Immature natural killer cell (primary cell): ENCODE data around the gene NEMP2. TPM values are rescaled to one million over a fixed set of nuclear protein-coding genes. Genes with fewer than 3 reads are reported as not detected.
"Not testable (repeated sequence)": the region's sequence is repeated elsewhere in the genome, so short reads cannot be mapped to it uniquely, and the experiment has no call there.

Experiments used
- DNase-seq, 3 donors: peaks; one replicate each; pipeline ENCODE4 v3.0.0; 2022; ENCODE audit warnings: mixed read lengths in 1 of 3
- H3K27ac Mint-ChIP-seq, 6 donors: one replicate each; pipeline ENCODE4 v1.8.0; 2020; ENCODE audit warnings: mixed read lengths in 6 of 6, mild to moderate bottlenecking in 5 of 6, inconsistent platforms in 4 of 6, moderate library complexity in 3 of 6
- H3K27me3 Mint-ChIP-seq, 3 donors: one replicate each; pipeline ENCODE4 v1.8.0; 2020 to 2021; ENCODE audit warnings: low read depth in 3 of 3, mild to moderate bottlenecking in 3 of 3, mixed read lengths in 3 of 3, moderate library complexity in 3 of 3, inconsistent platforms in 1 of 3
- H3K36me3 Mint-ChIP-seq, 3 donors: one replicate each; pipeline ENCODE4 v1.8.0; 2020; ENCODE audit warnings: mixed read lengths in 3 of 3, inconsistent platforms in 2 of 3, mild to moderate bottlenecking in 2 of 3
- H3K4me1 Mint-ChIP-seq, 2 donors: one replicate each; pipeline ENCODE4 v1.8.0; 2020; ENCODE audit warnings: inconsistent platforms in 2 of 2, mild to moderate bottlenecking in 2 of 2, mixed read lengths in 2 of 2, moderate library complexity in 1 of 2
- H3K4me3 Mint-ChIP-seq, 5 donors: one replicate each; pipeline ENCODE4 v1.8.0; 2020; ENCODE audit warnings: mild to moderate bottlenecking in 5 of 5, mixed read lengths in 5 of 5, inconsistent platforms in 3 of 5, moderate library complexity in 3 of 5
- H3K9me3 Mint-ChIP-seq, 6 donors: one replicate each; pipeline ENCODE4 v1.8.0; 2020; ENCODE audit warnings: mild to moderate bottlenecking in 6 of 6, mixed read lengths in 6 of 6, inconsistent platforms in 4 of 6, moderate library complexity in 3 of 6
- polyA plus RNA-seq, 3 donors: library from polyadenylated mRNA; unstranded; fragments of 300-500 nt; fragmentation: Illumina TruSeq; gene quantifications; one replicate each; pipeline ENCODE4 v1.2.3, GENCODE V29; 2021

The NEMP2 gene
- polyA plus RNA-seq, 3 donors from 2014 or later, result 10.4 to 20.0 (median 11.4) TPM

DNA sequence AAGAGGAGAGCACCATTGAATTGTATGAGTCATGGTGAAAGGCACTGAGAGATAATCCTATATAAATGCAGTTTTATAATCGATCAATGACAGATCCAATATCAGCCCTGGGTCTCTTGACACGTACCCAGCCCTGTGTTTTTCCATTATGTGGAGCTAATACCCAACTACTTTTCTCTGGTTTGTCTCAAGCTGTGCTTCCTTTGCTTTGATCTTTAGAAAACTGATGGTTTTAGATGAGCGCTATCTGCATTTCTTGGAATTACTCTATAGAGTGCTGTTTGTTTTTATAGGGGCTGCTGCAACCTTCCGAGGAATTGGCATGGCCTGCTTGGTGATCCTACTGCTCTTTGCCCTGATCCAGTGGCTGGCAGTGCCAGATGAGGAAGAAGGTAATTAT is 45.0 kb downstream of the NEMP2 start:
- Mint-ChIP-seq H3K4me1 (peaks cover 22 to 26% of the 10 kb centered on the region in 2 donors), H3K4me3 (no peak overlapping the region), H3K27ac (peak overlapping the region in 1 of 6 donors; percentile 8), H3K27me3 (no peaks in the 10 kb centered on the region), H3K36me3 (peaks cover 29 to 56% (median 50%) of the 10 kb centered on the region in 3 donors), H3K9me3 (peaks cover 0 to 7% (median 3%) of the 10 kb centered on the region in 6 donors)
- DNase-seq, result no peak

DNA sequence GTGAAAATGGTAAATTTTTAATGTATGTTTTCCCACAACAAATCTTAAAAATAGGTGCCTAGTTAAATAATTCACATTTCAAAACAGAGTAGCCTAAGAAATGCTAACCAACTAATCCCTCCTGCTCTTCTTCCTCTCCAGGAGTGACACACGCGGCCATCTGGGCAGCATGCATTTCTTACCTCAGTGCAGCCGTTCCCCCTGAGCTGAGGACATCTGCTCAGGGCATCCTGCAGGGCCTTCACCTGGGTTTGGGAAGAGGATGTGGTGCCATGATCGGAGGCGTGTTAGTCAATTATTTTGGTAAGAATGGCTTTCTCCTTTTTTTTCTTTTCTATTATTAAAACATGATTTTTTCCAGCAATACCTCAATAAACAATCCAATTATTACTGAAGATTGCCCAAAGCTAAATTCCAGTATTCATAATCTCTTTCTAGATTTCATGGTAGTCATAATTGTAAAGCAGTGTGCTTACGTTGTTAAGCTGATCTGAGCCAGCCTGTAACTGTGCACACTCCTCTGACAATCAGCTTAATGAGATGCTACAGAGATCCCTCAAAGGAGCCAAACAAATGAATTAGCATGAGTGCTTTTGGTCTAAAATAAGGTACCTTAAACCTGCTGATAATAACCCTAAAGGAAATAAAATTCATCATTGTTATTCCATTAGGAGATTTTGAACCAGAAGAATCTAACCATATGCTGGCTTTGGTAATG is 45.8 kb downstream of the NEMP2 start:
- DNase-seq, result no peak
- no peak overlapping the region for H3K27ac Mint-ChIP-seq
- H3K27me3 Mint-ChIP-seq, result no peaks in the 10 kb centered on the region
- H3K4me1 Mint-ChIP-seq, result peaks cover 16 to 21% of the 10 kb centered on the region in 2 donors
- H3K4me3 Mint-ChIP-seq, result no peak overlapping the region
- H3K36me3 Mint-ChIP-seq, result peaks cover 29 to 54% (median 42%) of the 10 kb centered on the region in 3 donors
- peaks cover 0 to 7% (median 3%) of the 10 kb centered on the region in 6 donors for H3K9me3 Mint-ChIP-seq

DNA sequence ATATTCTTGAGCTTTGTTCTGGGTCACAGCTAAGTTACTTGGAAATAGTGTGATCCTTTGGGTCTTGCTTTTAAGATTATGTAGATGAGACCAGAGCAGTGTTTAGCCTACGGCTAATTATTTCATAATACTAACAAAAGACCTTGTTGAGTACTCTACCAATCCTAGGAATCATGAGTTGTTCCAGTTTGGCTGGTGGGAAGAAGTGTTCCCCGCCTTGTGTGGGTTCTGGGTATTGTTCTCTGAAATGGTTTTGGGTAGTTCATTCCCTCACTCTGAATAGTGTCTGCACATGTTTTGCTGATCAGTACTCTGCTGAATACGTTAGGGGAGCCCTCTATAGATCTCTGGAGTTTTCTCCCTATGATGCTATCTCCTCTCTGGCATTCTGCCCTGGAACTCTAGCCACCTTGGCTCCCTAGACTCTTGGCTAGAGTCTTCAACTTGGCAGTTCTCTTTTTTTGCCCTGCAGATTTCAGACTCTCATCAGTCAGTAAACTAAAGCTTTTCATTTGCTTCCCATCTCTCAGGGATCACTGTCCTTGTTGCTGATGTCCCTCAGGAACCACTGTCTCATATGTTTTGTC is 48.4 kb downstream of the NEMP2 start:
- Mint-ChIP-seq H3K36me3 (peaks cover 19 to 30% (median 24%) of the 10 kb centered on the region in 3 donors), H3K9me3 (no peaks in the 10 kb centered on the region), H3K27me3 (no peaks in the 10 kb centered on the region), H3K27ac (peak overlapping the region in 2 of 6 donors; percentile 17 to 29), H3K4me3 (no peak overlapping the region), H3K4me1 (peaks cover 8 to 24% of the 10 kb centered on the region in 2 donors)
- no peak for DNase-seq

DNA sequence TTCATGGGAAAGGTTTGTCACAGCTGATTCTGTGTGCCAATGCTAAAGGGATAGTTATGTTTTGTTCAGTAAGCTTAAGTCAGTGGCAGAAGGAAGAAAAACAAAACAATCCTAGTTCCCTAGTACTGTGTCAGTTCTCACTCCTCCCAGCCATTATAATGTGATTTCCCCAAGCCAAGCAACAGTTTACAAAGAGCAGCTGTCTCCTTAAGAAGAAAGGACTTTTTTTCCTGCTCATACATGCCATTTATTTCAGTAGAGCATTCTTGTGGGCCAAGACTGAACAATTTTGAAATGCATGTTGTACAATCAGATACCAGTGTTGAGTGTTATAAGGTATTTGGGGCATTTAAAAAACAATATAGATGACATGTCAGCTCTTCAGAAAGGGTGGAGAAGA is 52.1 kb downstream of the NEMP2 start:
- H3K36me3 Mint-ChIP-seq, result peaks cover 0 to 5% (median 0%) of the 10 kb centered on the region in 3 donors
- DNase-seq, result no peak
- no peaks in the 10 kb centered on the region for H3K27me3 Mint-ChIP-seq
- H3K4me3 Mint-ChIP-seq, result no peak overlapping the region
- H3K27ac Mint-ChIP-seq, result peak overlapping the region in 2 of 6 donors; percentile 13 to 34
- H3K4me1 Mint-ChIP-seq, result peaks cover 10 to 48% of the 10 kb centered on the region in 2 donors
- H3K9me3 Mint-ChIP-seq, result no peaks in the 10 kb centered on the region

DNA sequence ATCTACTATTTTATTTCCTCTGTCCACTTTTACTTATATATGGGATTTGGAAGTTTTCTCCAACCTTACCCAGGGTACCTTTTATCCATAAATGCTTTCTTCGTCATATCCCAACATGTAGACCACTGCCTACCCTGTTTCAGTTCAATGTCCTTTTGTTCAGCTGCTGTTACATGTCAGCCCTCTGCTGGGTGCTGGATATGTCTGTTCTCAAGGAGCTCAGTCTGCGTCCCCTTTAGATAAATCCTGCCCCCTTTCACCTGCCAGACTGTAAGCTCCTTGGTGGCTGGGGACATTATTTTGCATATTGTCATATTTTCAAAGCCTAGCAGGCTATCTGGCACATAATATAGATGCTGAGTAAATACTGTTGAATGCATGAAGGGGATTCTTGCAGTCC is 53.2 kb downstream of the NEMP2 start:
- Mint-ChIP-seq H3K36me3 (peaks cover 0 to 5% (median 0%) of the 10 kb centered on the region in 3 donors), H3K4me1 (peaks cover 10 to 46% of the 10 kb centered on the region in 2 donors), H3K4me3 (no peak overlapping the region), H3K27me3 (no peaks in the 10 kb centered on the region), H3K27ac (peak overlapping the region in 4 of 6 donors; percentile 13 to 24 (median 17)), H3K9me3 (no peaks in the 10 kb centered on the region)
- DNase-seq, result no peak

DNA sequence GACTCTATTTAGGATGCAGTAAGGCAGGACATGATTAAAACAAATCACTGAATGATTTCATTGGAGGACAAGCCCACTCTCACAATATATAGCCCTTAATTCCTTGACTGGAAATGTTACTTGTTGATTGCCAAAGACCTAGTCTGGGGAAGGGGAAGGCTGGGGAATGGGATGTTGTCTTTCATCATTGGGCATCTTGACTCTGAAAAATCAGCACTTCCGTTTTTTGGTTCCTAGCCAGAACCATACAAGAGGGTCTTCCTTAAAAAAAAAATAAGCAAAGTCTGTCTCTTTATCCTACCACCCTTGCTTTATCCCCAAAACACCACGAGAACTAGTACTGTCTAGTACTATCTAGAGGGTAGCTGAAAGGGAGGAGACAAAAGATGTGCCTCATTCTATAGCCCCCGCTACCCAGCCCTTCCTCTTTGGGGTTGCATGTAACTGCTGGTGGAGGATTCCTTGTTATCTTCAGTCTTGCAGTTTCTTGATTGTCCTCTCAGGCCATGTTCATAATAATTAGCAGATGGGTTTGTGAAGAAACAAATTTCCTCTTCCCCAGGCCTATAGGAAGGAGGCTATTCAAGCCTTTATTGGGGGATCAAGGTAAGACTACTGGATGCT is 55.8 kb downstream of the NEMP2 start:
- no peak for DNase-seq
- peak overlapping the region in 4 of 6 donors; percentile 6 to 15 (median 10) for H3K27ac Mint-ChIP-seq
- peaks cover 0 to 2% (median 0%) of the 10 kb centered on the region in 3 donors for H3K27me3 Mint-ChIP-seq
- H3K9me3 Mint-ChIP-seq, result no peaks in the 10 kb centered on the region
- H3K4me3 Mint-ChIP-seq, result no peak overlapping the region
- H3K4me1 Mint-ChIP-seq, result peaks cover 8 to 40% of the 10 kb centered on the region in 2 donors
- H3K36me3 Mint-ChIP-seq, result peaks cover 0 to 8% (median 0%) of the 10 kb centered on the region in 3 donors

DNA sequence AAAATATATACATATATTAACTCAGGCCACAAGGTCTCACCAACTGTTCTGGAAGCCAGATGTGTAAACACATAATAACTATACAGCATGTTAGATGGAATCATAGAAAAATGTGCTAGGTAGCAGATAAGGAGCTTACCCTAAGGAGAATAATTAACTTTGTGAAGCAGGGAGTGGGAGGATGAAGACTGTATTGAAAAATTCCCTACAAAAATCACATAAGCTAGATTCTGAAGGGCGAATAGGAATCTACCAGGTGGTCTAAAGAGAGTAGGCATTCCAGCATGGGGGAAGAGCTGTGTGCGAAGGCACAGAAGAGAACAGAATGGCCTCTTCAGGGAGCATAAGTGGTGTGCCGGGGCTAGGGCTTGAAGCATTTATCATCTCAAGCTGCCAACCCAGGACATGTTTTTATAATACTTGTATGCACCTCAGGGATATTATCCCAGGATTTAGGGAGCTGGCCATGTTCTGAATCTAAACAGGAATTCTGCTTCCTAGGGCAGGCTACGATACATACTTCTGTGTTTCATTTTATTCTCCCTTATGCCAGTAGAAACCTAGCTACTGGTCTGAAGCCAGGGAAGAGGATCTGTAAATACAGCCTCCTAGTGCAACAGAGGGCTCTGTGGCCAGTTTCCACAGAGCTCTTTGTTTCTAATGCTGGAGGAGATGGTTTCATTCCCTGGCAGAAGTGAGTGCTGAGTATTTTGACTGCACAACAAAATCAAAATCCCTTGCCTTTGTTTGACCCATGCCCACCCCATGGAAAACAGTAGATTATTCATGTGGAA is 56.7 kb downstream of the NEMP2 start:
- DNase-seq, result no peak
- peaks cover 8 to 40% of the 10 kb centered on the region in 2 donors for H3K4me1 Mint-ChIP-seq
- H3K27ac Mint-ChIP-seq, result peak overlapping the region in 5 of 6 donors; percentile 1 to 55 (median 19)
- H3K36me3 Mint-ChIP-seq, result peaks cover 0 to 16% (median 6%) of the 10 kb centered on the region in 3 donors
- H3K27me3 Mint-ChIP-seq, result peaks cover 0 to 2% (median 0%) of the 10 kb centered on the region in 3 donors
- no peak overlapping the region for H3K4me3 Mint-ChIP-seq
- H3K9me3 Mint-ChIP-seq, result no peaks in the 10 kb centered on the region

DNA sequence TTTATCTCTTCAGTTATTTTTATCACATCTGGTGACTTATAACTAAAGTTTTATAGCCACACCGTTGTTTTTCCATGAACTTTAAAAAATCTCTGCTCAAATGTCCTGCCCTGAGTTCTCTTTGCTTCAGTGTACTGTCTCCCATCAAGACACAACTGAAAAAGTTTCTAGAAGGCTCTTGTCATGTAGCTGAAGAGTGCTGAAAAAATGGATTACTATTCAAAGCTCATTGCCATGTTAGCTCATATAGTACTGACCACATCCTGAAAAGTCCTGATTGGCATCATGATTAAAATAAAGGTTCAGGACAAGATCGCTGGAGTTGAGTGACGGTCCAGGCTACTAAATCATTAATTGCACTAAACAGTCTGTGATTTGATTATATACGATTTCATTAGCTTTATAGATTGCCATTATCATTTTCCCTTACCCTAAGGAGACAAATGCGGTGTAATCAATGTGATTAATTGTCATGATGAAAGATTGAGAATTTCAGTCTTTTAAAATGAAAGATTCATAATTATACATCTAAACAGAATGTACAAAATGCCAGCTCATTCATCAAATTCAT is 64.2 kb downstream of the NEMP2 start:
- no peak overlapping the region for H3K4me3 Mint-ChIP-seq
- DNase-seq, result no peak
- H3K27ac Mint-ChIP-seq, result peak overlapping the region in 1 of 6 donors; percentile 7
- no peaks in the 10 kb centered on the region for H3K9me3 Mint-ChIP-seq
- H3K36me3 Mint-ChIP-seq, result peaks cover 11 to 23% (median 21%) of the 10 kb centered on the region in 3 donors
- H3K4me1 Mint-ChIP-seq, result peaks cover 34 to 50% of the 10 kb centered on the region in 2 donors
- peaks cover 0 to 3% (median 2%) of the 10 kb centered on the region in 3 donors for H3K27me3 Mint-ChIP-seq

DNA sequence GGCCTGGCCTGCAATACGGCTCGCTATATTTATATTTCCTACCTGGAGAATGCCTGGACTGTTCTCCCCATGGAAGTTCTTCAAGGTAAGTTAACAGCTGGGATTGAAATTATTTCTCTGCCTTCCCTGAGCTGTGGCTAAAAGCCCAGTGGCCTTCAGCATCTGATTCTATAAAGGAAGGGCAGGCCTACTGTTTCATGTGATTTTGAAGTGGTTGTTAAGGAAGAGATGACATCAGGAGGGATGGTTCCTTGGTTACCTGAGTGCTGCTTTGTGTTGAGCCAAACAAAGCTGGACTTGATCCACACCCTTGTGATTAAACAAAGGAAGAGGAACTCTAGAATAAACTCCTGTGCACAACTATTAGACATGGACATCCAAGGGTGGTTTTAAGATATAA is 64.8 kb downstream of the NEMP2 start:
- no peak for DNase-seq
- Mint-ChIP-seq H3K36me3 (peaks cover 11 to 23% (median 21%) of the 10 kb centered on the region in 3 donors), H3K4me3 (no peak overlapping the region)

DNA sequence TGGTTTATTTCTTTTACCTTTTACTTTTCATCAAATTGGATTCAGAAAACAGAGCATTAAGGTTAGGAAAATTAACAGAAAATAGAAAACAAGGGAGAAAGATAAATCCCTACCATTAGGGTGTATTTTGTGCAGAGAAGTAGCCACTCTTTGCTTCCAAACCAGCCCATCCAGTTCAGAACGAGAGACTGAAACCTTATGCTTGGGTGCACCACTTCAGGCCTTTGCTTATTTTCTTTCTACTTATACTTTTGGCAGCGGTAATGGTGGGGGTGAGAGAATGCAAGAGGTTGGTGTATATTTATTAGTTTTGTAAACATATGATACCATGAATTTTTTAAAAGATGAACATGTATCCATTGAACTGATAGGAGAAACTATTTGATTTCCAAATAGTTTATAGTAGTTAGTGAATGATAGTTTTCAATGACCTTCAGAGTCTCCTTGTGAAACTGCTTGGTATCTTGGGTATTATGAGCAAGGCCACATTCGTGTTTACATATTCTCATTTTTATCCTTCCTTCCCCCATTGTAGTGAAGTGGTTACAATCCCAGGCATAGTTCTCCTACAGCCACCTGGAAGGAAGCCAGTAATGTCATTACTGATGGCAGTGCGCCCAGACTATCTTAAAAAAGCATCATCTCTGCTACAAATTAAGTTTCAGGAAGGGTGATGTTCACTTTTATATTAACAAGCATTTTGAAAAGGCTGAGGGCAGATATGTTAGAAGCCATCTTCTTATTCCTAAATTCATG is 65.5 kb downstream of the NEMP2 start:
- Mint-ChIP-seq H3K36me3 (peaks cover 11 to 23% (median 21%) of the 10 kb centered on the region in 3 donors), H3K4me1 (peaks cover 47 to 63% of the 10 kb centered on the region in 2 donors)

More for the DNA sequence above, 64.8 kb downstream of the NEMP2 start:
- H3K9me3 Mint-ChIP-seq, result no peaks in the 10 kb centered on the region
- peaks cover 39 to 55% of the 10 kb centered on the region in 2 donors for H3K4me1 Mint-ChIP-seq
- H3K27me3 Mint-ChIP-seq, result peaks cover 0 to 3% (median 0%) of the 10 kb centered on the region in 3 donors
- peak overlapping the region in 3 of 6 donors; percentile 17 to 68 (median 51) for H3K27ac Mint-ChIP-seq

DNA sequence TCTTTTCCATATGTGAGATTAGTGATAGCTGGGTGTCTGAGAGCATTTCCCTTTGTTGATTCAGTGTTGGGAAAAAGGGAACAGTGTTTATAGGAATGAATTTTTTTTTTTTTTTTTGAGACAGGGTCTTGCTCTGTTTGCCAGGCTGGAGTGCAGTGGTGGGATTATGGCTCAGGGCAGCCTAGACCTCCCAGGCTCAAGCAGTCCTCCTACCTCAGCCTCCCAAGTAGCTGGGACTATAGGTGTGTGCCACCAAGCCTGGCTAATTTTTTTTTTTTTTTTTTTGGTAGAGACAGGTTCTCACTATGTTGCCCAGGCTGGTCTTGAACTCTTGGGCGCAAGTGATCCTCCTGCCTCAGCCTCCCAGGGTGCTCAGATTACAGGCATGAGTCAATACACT is 66.2 kb downstream of the NEMP2 start:
- peaks cover 48 to 67% of the 10 kb centered on the region in 2 donors for H3K4me1 Mint-ChIP-seq
- not testable (repeated sequence) for H3K27me3 Mint-ChIP-seq, H3K4me3 Mint-ChIP-seq, DNase-seq, H3K9me3 Mint-ChIP-seq
- H3K27ac Mint-ChIP-seq, result peak overlapping the region; percentile 0 to 79 (median 40)
- peaks cover 11 to 22% (median 14%) of the 10 kb centered on the region in 3 donors for H3K36me3 Mint-ChIP-seq

More for the DNA sequence above, 65.5 kb downstream of the NEMP2 start:
- Mint-ChIP-seq H3K9me3 (no peaks in the 10 kb centered on the region), H3K27me3 (peaks cover 0 to 3% (median 0%) of the 10 kb centered on the region in 3 donors), H3K27ac (peak overlapping the region in 2 of 6 donors; percentile 50 to 70), H3K4me3 (no peak overlapping the region)
- DNase-seq, result no peak

DNA sequence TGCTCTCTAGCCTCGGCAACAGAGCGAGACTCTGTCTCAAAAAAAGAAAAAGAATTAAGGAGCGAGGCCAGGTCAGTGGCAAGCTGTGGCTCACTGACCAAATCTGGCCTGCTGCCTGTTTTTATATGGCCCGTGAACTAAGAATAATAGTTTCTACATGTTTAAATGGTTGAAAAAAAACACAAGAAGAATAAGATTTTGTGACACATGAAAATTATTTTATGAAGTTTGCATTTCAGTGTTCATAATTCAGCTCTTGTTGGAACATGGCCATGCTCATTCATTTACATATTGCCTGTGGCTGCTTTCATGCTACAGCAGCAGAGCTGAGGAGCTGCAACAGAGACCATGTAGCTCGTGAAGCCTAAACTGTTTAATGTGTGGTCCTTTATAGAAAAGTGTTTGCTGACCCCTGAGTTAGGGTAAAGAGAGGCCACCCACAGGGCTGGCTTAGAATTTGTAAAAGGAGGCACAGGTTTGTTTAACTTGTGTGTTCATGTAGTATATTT is 66.9 kb downstream of the NEMP2 start:
- H3K4me1 Mint-ChIP-seq, result peaks cover 50 to 74% of the 10 kb centered on the region in 2 donors
- H3K4me3 Mint-ChIP-seq, result no peak overlapping the region
- H3K36me3 Mint-ChIP-seq, result peaks cover 7 to 15% (median 11%) of the 10 kb centered on the region in 3 donors
- H3K27ac Mint-ChIP-seq, result peak overlapping the region in 4 of 6 donors; percentile 0 to 79 (median 14)
- DNase-seq, result no peak
- no peaks in the 10 kb centered on the region for H3K9me3 Mint-ChIP-seq
- H3K27me3 Mint-ChIP-seq, result peaks cover 0 to 3% (median 0%) of the 10 kb centered on the region in 3 donors
